Bone marrow (tissue), 2 donors: ENCODE measurements around the gene KDELR1.
"Not testable (repeated sequence)": the region's sequence is repeated elsewhere in the genome, so short reads cannot be mapped to it uniquely, and the experiment has no call there.

Experiments used
- DNase-seq, 2 donors: peaks; one replicate each; lab custom pipeline; 2025; lab: John Stamatoyannopoulos, UW

The KDELR1 gene

DNA sequence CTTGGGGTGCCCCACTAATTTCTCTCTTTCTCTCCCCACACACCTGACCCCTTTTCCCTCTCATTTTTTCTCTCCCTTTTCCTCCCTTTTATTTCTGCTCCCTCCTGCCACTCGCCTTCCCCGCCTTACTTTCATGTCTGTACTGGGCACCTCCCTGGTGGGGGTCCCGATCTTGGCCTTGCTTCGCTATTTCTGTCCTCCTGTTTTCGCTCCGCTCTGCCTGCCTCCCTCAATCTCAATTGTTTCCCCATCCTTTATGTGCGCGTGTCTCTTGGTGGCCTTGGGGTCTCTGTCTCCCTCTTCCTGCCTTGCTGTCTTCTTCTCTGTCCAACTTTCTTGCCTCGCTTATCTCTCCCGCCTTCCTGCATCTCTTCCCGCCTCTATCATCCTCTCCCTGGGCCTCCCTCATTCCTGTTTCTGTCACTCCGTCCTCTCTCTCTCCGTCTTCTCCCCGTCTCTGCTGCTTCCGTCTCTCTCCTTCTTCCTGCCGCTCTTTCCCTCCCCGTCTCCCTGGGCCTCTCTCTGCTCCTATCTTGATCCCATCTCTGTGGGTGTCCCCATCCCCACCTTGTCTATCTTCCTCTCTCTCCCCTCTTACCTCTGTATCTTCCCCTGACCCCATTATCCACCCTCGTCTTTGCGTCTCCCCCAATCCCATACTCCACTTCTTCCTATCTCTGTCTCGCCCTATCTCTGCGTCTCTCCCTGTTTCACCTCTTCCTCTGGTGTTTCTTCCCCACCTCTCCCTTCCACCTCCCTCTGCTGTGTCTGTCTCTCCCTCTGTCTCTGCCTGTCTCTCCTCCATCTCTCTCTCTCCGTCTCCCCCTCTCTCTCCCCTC, 6.1 kb upstream of the KDELR1 start:
- no peak for DNase-seq

- DNase-seq = no peak
These were observed 5.4 kb upstream of the KDELR1 start for GRCh38 chr19:48396824-48397176.

DNA sequence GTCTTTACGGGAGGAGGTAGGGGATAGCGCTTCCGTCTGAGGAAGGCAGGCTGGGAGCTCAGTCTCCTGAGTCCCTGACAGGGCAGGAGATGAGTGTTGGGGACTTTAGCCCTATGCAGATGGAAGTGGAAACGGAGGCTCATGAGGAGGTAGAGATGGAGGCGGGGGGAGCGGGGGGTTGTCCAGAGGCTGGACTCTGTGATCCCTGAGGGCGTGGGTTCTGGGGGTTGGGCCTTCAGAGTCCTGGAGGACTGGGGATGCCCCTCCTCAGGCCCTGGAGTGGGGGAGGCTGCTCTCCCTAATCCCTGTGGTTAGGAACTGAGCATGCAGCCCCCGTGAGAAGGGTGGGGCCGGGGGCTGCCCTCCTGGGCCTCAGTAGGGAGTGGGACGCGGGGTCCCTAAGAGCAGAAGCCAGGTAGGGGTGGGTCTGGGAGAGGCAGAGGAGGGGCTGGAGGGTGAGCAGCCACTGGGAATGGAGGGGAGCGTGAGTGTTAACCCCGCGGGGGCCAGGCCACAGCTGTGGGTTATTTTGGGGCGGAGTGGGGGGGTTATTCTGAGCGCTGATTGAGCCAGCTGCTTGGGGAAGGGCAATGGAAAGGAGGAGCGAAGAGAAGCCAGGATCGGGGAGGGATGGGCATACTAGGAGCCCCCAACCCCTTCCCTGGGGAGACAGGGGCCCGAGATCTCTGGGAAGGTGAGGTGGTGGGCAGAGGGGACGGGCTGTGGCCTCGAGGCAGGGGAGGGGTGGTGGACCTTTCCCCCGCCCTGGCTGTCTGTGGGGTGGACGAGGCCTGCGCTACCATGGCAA, 4.9 kb upstream of the KDELR1 start:
- DNase-seq = no peak

GRCh38 chr19:48395499-48395898, 4.1 kb upstream of the KDELR1 start:
- no peak for DNase-seq

- DNase-seq = no peak
These were observed 3.8 kb upstream of the KDELR1 start for GRCh38 chr19:48395170-48395455.

DNA sequence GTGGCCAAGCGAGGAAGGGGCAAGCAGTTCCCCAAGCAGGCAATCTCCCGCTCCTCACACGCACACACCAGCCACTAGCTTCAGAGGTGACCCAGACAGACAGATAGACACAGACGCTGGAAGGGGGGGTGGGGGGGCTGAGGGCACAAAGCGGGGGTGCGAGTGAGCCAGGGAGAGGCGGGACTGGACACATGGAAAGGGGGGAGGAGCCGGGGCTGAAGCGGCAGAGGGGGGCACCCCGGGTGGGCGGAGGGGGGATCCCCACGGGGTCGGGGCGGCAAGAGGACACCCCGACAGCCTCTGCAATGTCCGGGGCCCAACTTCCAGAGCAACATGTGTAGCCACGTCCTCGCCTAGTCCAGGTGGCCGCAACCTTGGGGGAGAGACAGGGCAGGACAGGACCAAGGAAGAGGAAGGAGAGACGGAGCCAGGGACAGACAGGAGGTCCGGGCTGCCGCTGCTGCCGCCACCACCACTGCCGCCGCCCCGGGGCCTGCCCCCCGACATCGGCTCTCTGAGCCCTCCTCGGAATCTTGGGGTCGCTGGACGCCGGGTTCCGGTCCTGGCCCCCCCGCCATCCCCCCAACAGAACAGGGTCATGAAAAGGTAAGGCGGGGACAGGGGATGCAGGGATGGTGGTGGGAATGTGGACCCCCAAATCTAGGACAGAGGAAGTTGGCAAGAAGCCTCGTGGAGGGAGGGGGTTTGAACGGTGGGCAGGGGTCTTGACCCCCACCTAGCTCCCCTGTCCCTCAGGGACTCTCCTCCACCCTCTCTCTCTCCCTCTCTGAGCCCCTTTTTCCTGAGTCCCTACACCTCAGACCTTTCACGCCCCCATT, 3.2 kb upstream of the KDELR1 start:
- DNase-seq = no peak

DNA sequence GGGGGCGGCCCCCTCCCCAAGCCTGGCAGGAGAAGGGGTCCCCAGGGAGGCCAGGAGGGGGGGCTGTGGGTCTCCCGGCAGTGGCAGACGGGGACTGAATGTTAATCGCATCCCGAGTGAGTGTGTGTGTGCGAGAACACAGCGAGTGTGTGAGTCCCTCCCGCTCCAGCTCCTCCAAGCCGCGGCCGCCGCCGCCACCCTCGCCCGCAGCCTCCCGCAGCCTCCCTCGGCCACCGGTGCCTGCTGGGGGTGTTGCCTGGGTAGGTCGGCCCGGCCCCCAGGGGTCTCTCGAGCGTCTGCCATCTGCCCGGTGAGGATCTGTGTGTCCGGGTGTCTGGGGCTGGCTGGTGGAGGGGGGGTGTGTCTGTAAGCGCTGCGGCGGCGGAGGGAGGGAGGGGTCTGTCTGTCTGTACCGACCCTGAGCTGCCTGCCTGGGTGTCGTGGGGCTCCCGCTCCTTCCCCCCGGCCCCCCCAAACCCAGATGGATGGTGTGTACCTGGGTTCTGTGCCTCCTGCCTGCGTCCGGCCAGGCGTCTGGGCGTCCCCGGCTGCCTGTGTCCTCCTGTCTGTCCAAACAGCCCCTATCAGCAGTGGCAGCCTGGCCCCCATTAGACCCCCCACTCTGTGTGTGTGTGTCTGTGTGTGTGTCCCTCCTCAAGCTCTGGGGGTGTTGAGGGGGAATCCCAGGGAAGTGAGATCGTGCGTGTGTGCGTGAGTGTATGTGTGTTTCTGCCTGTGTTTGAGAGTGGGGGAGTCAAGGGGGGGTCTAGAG, 2.4 kb upstream of the KDELR1 start, which contains the start of gene GRIN2D:
GRIN2D (plus strand) TSS at position 110 of the 772 bp plus-strand sequence. CDS start 4,725 bp downstream, outside the sequence.
- DNase-seq = no peak

- DNase-seq = no peak
These were observed 1.7 kb upstream of the KDELR1 start for GRCh38 chr19:48392860-48393558.

- not testable (repeated sequence) for DNase-seq
These were observed 624 bp upstream of the KDELR1 start for GRCh38 chr19:48392006-48392344.

- peak; percentile 18 to 73 for DNase-seq
These were observed 907 bp downstream of the KDELR1 start for GRCh38 chr19:48390188-48391099.

- no peak for DNase-seq
These were observed 4.4 kb downstream of the KDELR1 start for GRCh38 chr19:48386981-48387380.

DNA sequence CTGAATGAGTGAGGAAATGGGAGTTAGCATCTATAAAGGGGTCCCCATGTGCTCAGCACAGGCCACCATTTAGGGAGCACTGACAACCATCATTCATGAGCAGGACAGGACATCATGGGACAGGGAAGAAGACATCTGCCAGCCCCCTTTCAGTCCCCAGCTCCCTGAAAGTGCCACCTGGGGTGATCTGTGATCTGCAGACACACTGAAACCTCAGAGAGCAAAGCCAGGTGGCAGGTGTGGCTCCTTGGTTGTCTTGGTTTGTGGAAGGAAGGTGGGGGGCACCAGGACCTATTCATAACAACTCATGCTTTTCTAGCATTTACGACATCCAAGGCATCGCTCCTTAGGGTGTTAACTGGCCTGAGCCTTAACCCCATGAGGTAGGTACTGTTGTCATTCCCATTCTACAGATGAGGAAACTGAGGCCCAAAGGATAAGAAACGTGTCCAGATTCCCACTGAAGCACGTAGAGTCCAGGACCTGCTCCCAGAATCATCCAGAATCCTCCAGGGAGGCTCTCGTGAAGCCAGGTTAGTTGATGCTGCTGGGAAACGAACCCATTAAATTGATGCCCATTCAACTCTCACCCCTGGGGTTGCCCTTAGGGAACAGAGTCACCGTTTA, 5.8 kb downstream of the KDELR1 start:
- no peak for DNase-seq

DNA sequence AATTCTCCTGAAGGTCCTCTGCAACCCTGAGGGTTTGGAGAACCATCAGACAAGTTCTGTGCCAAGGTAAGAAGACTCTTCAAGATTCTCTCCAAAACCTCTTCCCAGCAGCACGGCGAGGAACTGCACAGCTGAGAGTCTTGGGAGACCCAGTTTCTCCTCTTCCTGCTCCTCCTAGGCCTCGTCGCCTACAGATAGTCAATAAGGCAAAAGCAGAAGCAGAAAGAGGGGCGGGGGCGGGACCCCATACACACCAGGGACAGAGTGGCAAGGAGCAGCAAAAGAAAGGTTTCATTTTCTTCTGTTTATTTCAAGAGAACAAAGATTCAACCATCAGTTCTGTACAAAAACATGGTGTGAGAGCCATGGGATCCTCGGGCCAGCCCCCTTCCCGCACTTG, 9.1 kb downstream of the KDELR1 start:
- DNase-seq = no peak

DNA sequence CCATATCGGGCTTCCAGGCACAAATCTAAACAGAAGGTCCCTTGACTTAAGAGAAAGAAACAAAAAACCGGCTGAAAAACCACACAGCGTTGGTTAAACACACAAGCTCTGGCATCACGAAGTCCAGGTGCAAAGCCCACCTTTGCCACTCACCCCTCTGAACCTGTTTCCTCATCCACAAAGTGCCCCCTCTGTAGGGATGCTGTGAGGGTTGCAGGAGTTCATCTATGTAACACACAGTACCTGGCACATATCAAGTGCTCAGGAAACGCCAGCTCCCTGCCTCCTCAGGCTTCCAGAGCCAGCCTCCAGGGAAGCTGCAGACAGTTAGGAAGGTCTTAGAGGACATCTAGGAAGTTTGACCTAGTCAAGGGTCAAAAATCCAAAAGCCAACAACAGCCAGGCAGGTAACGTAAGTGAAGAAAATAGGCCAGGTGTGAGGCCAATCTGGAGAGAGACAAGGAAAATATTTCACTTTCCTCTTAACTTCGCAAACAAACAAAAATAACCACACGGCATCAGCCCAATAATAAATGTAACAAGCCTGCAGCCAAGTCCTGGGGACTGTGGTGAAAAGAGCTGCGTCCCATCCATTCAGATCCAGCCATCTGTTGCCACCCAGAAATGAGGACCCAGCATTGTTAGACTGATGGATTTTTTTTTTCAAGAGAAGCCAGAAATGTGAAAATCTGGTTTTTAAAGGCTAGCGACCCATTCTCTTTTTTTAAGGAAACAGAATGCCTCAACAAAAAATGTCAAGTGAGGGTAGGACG, 10.0 kb downstream of the KDELR1 start:
- DNase-seq = no peak

GRCh38 chr19:48379058-48379457, 12.3 kb downstream of the KDELR1 start:
- DNase-seq = no peak

DNA sequence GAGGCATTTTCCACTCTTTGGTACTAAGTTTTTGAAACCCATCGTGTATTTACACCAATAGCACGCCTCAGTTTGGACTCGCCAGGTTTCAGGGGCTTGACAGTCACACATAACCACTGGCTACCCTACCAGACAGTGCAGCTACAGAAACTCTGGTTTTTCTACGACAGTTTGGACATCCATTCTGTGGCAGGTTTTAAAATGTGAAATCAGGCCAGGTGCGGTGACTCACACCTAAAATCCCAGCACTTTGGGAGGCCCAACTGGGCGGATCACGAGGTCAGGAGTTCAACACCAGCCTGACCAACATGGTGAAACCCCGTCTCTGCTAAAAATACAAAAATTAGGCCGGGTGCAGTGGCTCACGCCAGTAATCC, 13.2 kb downstream of the KDELR1 start:
- no peak for DNase-seq

- no peak for DNase-seq
These were observed 17.8 kb downstream of the KDELR1 start for GRCh38 chr19:48373567-48373966.

GRCh38 chr19:48372904-48373303, 18.4 kb downstream of the KDELR1 start:
- no peak for DNase-seq

DNA sequence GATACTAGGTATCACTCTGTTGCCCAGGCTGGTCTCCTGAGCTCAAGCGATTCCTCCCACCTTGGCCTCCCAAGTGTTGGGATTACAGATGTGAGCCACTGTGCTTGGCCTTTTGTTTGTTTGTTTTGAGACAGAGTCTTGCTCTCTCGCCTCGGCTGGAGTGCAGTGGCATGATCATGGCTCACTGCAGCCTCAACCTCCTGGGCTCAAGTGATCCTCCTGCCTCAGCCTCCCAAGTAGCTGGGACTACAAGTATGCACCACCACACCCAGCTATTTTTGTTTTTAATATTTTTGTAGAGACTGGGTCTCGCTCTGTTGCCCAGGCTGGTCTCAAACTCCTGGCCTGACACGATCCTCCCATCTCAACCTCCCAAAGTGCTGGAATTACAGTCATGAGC, 19.6 kb downstream of the KDELR1 start:
- not testable (repeated sequence) for DNase-seq
